G401 (cell line): ENCODE data around the gene CEP112. TPM values are rescaled to one million over a fixed set of nuclear protein-coding genes. Genes with fewer than 3 reads are reported as not detected.

Experiments used
- DNase-seq: peaks from one replicate; pipeline ENCODE4 v3.0.0-alpha.2; 2015; ENCODE audit warnings: low spot score
- in situ Hi-C: cut with HindIII; loops from 2 replicates; pipeline ENCODE4 v1.10.0; 2016; ENCODE audit warnings: low sequenced_read_pairs, mixed read lengths
- total RNA-seq: library from RNA; depleted of rRNA; stranded (reverse); fragments of >200 nt; shearing (Covaris generic); gene quantifications from 2 replicates; pipeline ENCODE4 v1.2.3, GENCODE V29; 2014

CEP112 gene
- total RNA-seq, 1 experiment from 2014 or later = 9.6 TPM

DNA sequence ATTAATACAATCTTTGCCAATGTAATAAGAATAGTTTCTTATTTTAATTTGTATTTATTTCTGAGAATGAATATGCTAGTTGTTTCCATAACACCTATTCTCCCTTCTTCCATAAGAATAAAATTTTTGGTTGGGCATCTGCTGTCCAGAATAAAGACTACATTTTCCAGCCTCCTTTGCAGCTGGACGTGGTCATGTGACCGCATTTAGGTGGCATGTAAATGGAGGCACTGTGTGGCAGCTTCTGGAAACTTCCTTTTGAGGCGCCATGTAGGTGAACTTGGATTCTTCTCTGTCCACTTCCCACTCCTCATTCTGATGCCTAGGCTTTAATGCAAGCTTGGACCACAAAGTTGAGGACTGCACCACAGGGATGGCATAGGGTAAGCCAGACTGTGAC, 415.0 kb downstream of the CEP112 start:
- no peak for DNase-seq
- in situ Hi-C loops = no loop called here

DNA sequence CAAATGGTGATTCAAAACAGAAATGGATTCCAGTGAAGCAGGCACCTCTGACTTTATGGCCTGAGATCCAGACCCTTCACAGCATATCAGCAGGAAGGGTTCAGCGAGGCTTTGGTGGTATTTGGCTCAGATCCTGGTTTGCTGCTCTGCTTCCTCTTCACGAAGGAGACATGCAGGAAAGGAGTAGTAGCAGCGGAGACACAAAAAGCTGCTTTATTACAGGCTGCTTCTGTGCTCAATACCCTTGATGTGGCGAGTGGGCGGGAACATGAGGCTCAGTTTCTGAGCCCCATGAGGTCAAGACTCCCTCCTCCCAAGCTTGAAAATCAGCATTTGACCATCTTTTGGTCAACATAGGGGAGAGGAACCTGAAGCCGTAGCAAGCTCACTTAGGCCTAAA, 417.1 kb downstream of the CEP112 start:
- no peak for DNase-seq
- in situ Hi-C loops = no loop called here

DNA sequence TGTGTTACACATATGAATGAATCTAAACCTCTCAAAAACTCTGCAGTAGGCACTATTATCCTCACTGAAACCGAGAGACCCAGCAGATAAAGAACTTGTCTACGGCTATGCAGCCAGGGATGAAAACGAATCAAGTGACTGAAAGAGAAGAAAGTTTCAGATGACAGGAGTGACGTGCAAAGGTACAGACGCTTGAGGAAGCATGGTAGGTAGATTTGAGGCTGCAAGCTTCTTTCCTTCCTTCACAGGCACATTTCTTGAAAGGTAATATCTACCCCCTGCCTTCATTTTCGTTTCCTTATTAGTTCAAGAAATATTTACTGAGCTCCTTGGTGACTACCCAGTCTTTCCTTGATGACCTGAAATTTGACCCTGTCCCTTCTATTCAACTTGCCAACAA, 418.9 kb downstream of the CEP112 start:
- no peak for DNase-seq
- in situ Hi-C loops = no loop called here

- in situ Hi-C loops = no loop called here
- DNase-seq = no peak
Observed at GRCh38 chr17:65771704-65772103, 420.2 kb downstream of the CEP112 start.

DNA sequence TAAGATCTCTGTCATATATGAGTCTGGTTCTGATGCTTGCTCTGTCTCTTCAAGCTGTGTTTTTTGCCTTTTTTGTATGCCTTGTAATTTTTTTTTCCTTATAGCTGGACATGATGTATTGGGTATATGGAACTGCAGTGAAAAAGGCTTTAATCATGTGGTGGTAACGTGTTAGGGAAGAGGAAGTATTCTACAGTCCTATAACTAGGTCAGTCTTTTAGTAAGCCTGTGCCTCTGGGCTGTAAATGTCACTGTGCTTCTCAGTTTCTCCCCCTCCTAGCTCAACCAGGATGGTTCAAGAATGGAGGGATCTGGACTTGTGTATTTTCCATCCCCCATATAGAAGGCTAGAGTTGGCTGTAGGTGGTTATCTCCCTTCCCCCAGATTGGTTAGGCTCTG, 428.1 kb downstream of the CEP112 start:
- no peak for DNase-seq
- in situ Hi-C loops = no loop called here

DNA sequence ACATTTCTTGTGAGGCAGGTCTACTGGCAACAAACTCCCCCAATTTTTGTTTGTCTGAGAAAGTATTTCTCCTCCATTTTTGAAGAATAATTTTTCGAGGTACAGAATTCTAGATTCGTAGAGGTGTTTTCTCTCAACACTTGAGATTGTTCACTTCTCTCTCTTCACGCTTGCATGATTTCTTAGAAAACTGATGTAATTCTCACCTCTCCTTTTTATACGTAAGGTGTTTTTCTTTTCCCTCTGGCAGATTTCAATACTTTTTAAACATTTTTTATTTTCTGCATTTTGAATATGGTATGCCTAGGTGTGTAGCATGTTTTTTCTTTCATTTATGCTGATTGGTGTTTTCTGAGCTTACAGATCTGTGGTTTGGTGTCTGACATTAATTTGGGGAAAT, 429.0 kb downstream of the CEP112 start:
- in situ Hi-C loops = no loop called here

GRCh38 chr17:65759532-65759931, 432.4 kb downstream of the CEP112 start:
- no peak for DNase-seq
- in situ Hi-C loops = no loop called here

More for the DNA sequence above, 429.0 kb downstream of the CEP112 start:
- no peak for DNase-seq

DNA sequence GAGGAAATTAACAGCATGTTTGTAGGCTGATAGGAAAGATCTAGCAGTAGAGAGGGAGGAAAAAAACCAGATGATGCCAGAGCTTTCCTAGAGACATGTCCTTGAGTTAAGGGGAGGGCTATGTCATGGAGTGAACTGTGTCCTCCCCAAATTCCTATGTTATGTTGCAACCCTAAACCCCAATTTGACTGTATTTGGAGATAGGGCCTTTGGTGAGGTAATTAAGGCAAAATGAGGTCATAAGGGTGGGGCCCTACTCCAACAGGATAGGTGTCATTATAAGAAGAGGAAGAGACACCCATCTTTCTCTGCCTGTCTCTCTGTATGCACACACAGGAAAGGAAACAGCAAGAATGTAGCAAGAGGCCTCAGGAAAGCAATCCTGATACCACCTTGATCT, 435.2 kb downstream of the CEP112 start:
- in situ Hi-C loops = no loop called here
- no peak for DNase-seq

DNA sequence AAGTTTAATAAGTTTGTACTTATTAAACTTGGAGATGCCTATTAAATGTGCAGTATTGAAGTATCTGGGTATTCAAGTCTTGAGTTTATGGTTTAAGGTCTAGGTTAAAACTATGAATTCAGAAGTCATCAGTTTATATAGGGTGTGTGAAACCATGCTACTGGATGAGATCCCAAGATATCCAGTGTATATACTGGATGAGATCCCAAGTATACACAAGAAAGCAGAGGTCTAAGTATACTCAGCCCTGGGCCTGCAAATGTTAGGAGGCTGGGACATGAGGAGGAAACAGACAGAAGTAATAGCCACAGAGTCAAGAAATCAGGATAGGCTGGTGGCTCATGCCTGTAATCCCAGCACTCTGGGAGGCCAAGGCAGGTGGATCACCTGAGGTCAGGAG, 436.1 kb downstream of the CEP112 start:
- in situ Hi-C loops = no loop called here

DNA sequence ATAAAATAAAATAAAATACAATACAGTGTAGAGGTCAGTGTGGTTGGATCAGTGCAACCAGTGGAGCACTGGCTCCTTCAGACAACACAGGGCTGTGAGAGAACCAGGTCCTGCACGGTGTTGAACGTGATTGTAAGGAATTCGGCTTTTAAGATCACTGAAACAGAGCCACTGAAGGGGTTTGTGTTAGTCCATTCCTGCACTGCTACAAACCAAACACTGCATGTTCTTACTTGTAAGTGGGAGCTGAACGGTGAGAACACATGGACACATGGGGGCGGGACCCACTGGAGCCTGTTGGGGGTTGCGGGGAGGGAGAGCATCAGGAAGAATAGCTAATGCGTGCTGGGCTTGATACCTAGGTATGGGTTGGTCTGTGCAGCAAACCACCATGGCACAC, 437.3 kb downstream of the CEP112 start:
- DNase-seq = no peak
- in situ Hi-C loops = no loop called here

More for the DNA sequence above, 436.1 kb downstream of the CEP112 start:
- no peak for DNase-seq

DNA sequence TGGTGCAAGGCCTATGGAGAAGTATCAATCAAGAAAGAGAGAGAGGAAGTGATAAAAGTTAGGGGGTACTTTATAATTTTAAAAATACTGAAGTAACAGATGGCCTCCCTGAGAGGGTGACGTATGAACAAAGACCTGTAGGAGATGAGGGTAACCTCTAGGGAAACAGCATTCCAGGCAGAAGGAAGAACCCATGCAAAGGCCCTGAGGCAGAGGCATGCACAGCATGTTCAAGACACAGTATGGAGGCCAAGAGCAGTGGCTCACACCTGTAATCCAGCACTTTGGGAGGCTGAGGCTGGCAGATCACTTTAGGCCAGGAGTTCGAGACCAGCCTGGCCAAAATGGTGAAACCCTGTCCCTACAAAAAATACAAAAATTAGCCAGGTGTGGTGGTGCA, 437.9 kb downstream of the CEP112 start:
- no peak for DNase-seq
- in situ Hi-C loops = no loop called here

GRCh38 chr17:65753348-65753747, 438.6 kb downstream of the CEP112 start:
- in situ Hi-C loops = no loop called here
- no peak for DNase-seq

- in situ Hi-C loops = no loop called here
- DNase-seq = no peak
Observed at GRCh38 chr17:65751263-65751662, 440.7 kb downstream of the CEP112 start.

GRCh38 chr17:65750631-65751115, 441.3 kb downstream of the CEP112 start:
- peak; percentile 65 for DNase-seq
- in situ Hi-C loops = no loop called here

GRCh38 chr17:65750166-65750565, 441.8 kb downstream of the CEP112 start:
- in situ Hi-C loops = no loop called here

GRCh38 chr17:65749479-65749878, 442.5 kb downstream of the CEP112 start:
- DNase-seq = no peak
- in situ Hi-C loops = no loop called here

More at GRCh38 chr17:65750166-65750565, 441.8 kb downstream of the CEP112 start:
- no peak for DNase-seq

DNA sequence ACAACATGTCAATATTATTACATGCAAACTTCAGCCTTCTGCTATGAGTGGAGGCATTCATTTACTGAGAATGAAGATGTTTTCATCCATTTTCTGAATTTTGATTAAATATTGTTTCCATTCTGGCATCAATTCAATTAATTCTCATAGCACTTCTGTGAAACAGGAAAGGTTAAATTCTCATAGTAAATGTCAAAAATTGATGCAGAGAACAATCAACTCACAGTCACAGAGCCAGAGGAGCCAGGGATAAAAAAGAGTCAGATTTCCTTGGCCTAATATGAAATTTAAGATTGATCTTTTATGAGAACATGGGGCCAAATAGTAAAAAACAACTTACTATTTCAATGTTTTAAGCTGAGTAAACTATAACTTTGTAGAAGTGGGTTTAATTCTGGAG, 446.7 kb downstream of the CEP112 start:
- in situ Hi-C loops = no loop called here
- no peak for DNase-seq

- in situ Hi-C loops = no loop called here
- DNase-seq = no peak
Observed at GRCh38 chr17:65743308-65743655, 448.7 kb downstream of the CEP112 start.

DNA sequence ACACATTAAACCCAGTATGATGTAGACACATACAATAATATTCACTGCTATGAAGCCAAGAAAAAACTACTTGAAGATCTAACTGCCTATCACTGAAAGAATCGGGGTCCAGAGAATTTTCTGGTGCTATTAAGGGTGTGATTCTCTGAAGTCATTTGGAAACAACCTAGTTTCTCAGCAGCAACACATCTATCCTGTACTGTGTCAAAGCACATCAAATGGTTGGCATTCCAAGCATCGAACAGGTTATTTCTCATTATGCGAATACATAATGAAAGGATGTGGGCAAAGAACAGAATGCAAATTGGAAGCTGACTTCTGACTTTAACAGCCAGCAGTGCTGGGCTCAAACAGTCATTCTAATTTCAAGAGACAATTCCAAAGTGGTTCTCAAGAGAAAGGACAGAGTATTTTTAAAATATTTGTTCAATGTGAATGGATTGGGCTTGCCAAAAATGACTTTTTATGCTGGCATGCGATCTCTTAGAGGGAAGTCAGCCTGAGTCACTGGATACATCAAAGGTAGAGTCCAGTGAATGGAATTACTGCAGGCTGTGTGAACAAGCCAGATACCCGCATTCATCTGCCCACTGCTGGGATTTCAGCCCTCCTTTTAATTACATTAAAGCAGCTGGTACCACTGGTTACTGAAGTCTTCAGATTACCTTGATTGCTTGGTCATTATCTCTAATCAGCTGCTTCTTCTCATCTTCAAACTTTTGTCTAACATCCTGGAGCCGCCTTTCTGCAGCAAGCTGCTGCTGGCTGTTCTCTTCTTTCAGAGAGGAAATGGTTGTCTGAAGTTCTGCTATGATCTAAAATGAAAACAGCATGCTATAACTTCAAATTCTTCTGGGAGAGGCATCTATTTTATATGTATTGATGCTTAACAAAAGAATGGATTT, 449.3 kb downstream of the CEP112 start:
- DNase-seq = no peak
- in situ Hi-C loops = no loop called here

- in situ Hi-C loops = no loop called here
- DNase-seq = no peak
Observed at GRCh38 chr17:65741710-65742109, 450.2 kb downstream of the CEP112 start.

- no peak for DNase-seq
- in situ Hi-C loops = no loop called here
Observed at GRCh38 chr17:65739034-65739433, 452.9 kb downstream of the CEP112 start.
